NCI-H2196 treated with DMSO at 0.1 percent for 48 hours (cell line): ENCODE measurements around the gene HOXB8.

Experiments
- DNase-seq: peaks from one replicate; lab custom pipeline; 2025; ENCODE audit not compliant: unreplicated experiment; lab: John Stamatoyannopoulos, UW

Gene HOXB8

DNA sequence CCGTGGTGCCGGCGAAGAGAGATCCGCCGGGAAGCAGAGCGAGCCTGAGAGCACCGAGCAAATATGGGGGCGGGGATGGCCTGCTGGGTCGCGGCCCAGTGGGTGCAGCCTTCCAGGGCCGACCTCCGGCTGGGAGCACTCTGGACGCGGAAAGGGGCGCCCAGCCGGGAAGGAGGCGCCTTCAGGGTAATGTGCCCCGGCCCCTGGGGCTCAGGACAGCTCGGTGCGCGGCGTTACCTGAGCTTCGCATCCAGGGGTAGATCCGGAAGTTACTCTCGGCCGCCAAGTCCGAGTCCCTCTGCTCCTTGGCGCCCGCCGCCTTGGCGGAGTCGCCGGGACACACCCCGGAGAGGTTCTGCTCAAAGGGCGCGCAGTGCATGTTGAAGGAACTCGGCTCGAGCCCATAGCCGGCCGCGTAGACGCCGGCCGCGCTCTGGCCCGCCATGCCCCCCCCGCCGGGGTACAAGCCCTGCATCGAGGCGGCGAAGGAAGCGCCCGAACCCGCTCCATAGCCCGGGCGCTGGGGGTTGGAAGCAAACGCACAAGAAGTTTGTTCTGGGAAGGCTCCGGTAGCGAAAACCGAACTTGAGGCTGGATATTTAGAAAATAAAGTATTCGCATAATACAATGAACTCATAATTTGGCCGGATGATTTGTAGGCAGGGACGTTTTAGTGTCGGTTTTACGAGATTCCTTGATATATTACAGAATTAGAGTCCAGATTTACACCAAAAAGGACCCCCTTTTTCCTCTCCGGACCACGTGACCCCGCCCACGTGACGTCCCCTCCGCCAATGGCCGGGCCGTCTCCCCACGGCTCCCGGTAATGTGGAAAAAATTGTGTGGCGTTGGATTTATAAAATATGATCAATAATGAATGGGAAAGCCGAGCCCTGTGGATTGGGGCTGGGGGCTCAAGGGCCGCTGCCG, 4.5 kb downstream of the HOXB8 start, which contains the start of gene HOXB7:
TSS of gene HOXB7 (minus strand) at position 736 of the 930 bp plus-strand sequence. CDS start at position 637, 99 bp downstream.
- peak; percentile 33 for DNase-seq

DNA sequence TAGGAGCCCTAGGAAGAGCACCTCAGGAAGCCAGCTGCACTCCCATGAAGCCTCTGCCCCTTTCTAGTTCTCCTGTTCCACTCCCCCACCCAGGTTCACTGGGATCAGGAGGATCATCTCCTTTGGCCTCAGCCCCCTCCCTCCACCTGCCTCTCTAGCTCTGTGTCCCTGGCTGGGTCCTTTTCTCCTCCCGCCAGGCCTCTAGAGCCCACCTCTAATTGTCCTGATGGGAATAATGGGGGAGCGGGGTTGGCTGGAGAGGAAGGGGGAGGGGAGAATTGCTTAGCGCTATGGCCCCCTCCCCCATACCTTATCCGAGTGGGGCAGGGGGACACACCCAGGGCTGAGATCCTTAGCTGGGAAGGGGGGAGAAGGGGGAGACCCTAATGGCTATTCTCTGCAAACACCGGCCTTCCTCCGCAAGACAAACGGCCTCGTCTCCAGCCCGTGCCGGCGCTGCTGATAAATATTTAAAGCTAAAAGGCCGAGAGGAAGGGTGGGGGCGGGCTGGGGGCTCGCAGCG, 5.3 kb downstream of the HOXB8 start:
- no peak for DNase-seq

DNA sequence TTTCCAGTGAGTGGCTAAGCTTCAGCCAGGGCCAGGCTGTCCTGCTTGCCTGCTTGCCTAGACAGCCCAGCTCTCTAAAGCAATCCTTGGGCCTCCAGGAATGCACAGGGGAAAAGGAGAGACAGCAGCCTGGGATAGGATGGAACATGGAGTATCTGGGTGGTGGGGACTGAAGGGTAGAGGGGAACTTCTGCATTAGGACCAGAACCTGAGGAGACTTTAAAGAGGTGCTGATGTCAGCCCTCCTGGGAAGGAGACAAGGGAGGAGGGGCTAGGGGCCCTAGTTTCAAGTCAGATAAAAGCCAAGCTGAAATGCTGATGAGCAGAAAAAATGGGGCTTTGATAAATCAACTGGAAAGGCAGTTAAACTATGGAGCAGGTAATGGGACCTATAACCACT, 6.1 kb downstream of the HOXB8 start:
- DNase-seq, result no peak

DNA sequence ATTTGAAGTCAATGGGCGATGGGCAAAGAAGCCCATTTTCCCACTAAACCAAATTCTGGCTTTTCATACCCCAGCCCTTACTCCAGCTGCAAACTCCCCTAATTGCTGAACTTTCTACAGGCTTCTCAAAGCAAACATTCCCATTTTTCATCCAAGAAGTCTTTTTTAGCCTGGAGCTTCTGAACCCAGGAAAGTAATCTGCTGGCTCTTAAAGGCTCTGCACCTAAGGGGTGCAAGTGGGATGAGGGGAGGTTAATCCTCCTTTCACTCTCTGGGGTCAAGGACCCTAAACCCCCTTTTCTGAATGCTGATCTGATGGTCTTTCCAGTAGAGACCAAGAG, 6.6 kb downstream of the HOXB8 start:
- no peak for DNase-seq

DNA sequence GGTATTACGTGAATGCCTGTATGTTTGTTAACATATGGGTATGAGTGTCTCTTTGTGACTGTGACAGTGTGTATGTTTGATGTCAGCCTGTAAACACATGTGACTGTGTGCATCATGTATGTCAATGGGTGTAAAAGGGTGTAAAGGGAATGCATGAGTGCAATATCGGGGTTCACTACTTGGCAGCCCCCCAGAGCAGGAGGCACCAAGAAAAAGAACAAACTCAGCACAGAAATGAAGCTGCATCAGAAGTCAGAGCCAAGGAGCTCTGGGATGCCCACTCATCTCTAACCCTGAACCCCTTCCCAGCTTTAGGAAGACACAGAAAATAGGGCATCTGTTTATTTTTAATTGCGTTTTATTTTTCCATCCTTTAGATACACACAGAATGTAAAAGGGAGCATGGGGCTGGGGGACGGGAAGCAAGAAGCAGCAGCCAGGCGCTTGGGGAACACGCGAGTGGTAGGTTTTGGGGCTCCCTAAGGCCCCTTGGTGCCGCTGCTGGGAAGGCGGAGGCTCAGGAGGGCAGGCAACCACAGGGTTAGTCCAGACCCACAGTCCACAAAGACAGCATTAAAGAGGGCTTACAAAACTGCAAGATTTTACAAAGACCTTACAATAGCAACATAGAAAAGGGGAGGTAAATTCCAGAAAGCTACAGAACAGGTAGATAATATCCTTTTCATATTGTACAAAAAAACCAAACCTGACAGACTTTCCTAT, 8.0 kb downstream of the HOXB8 start:
- no peak for DNase-seq

DNA sequence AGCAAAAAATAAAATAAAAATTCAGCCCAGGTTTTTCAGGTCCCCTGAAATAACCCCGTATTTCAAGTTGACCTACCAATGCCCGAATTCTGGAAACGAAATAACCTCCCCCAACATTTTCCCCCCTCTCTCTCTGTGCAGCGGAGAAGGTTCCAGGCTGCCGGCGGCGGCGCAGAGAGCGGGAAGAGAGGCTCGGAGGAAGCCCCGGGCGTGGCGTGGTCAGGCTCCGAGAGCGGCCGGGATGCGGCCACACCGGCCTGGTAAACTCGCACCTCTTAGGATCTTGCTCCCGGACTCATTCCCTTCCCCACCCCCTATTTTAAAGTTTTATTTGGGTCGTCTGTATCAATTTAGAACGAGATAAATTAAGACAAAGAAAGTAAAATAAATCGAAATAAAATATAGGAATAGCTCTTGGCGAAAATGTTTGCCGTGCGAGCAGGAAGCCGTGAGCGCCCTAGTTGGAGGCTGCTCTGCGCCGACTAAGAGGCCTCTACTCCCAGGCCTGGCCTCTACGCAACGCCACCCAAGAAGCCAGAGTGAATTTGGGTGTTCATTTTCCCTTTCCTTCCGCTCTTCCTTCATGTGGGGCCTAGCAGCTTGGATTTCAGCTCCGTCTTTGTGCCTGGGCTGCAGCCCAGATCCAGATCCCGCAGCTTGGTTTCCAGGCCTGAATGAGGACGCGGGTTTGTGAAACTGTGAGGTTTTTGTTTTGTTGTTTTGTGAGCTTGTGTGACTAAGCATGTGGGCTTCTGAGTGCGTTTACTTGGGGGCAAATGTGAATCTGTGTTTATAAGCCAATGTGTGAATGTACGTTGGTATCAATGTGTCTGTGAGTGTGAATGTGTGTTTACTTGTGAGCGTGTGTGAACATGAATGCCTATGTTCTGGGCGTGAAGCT, 8.9 kb downstream of the HOXB8 start:
- no peak for DNase-seq

DNA sequence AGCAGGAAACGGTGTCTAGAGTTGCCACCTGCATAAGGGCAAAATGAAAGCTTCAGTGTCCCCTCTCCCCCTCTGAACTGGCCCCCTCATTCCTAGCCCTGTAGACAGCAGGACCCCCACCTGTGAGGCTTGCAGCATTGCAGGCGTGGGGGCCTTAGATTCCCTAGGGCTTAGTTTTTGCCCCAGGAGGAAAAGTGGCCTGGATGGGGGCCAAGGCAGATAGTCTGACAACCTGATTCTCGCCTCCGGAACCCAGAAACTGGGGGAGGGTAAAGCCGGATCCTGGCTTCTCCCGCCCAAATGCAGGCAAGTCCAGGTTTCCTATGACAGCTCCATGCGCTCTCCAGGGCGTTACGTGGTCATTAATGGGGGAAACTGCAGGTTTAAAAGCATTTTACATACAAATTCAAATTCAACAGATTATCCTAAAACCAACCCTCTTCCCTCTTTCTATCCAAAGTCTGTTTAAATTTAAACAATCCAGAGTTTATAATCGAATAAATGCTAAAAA, 9.6 kb downstream of the HOXB8 start:
- DNase-seq, result no peak

DNA sequence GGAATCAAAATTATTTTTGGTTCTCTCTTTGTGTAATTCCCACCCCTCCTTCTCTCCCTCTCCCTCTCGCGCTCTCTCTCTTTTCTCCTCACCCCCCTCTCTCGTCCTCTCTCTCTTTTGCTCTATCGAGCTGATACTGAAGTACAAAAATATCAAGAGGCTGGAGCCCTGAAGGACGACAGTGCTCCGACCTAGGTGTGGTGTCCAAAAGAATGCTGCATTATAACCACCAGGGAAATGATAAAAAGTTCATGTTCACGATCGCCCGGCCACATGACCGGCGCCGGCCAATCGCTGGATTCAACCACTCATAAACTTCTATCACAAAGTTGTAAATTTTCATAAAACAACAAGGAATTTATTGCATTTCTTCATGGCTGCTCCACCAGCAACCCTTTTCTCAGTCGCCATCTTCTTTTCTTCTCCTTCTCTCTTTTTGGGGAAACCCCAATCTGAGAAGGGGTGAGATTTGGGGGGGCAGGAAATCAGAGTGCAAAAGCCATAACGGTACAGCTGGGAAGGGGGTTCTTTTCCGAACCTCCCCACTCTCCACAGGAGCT, 10.2 kb downstream of the HOXB8 start, which contains the start of gene HOXB6:
TSS of gene HOXB6 (minus strand) at position 217 of the 560 bp plus-strand sequence. CDS start 6,836 bp downstream, outside the sequence.
- no peak for DNase-seq

DNA sequence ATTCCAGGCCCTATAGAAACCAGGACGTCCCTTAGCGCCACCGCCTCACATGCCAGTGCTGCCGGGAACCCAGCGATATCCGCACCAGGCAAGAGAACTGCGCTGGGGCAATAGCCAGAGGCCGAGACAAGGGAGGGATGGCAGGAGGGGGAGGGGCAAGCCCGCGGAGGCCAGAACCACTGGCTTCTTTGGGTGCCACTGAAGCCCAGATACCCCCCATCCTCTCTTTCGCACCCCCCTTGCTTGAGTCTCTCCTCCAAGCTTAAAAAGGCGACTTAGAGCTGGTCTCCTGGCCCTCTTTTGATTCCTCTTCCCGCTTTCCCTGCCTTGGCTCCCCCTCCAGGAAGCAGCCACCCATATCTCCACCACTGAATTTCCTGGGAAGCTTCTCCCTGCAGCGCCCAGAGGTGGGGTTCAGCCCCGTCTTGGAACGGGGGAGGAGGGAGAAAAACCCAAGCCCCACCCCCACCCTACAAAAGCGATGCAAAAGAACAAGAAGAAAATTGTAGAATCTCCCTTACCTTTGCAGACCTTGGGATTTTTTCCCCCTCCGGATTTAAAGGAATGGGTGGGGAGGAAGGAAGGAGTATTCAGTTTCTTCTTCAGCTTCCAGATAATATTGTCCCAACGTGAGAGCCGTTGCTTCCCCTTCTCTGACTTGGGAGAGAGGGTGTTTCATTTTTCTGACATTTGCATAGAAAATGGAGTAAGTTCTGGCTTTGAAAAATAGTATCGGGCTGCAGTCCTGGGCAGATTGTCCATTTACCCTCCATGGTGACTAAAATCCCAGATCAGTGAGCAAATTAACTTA, 10.9 kb downstream of the HOXB8 start:
- no peak for DNase-seq

DNA sequence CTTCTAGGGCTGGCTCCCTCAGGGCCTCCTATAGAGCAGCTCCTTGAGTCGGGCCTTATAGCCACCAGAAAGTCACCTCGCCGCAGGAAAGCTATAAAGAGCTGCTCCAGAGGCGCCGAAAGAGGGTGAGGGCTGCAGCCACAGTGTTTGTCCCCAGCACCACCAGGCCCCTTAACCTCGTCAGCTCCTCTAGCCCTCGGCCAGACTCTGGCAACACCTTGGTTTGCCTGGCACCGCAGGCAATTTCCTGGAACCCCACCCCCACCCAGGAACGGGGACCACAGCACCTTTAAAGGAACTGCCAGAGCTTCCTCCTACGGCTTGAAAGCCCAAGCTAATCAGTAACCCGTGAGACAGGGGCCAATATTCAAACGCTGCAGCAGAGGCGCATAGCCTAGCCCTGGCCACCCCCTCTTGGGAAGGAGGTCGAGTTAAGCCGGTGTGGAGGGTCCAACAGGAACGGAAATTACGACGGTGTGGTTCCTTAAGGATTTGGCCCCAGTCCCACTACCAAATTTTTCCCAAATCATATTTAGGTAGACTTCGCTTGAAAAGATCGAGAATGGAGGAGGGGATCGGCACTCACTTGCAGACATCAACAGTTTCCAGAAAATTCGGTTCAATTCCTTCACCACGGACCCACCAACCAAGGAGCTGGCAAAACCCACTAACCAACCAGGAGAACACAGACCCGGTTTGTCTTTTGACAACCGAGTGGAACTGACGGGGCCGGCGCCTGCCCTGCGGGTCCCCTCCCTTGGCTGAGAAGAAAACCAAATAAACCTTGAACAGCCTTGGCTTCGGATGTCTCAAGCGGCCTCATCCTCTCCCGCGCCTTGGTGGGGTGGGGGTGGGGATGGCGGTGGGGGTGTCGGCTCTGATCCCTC, 13.3 kb downstream of the HOXB8 start:
- no peak for DNase-seq

DNA sequence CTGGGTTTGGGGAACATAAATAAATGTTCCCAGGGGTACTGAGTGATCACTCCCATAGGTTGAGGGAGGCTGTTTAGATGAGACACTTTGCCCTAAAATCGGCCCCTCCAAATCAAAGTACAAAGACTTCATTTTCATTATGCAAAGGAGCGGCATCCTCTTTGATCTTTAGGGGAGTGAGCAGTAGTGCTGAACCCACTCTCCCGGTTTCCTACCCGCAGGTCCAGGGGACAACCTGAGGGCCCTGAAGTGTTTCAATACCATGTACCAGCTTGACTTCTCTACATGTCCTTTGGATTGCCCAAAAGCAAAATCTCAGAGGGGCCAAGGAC, 13.9 kb downstream of the HOXB8 start:
- DNase-seq, result no peak

DNA sequence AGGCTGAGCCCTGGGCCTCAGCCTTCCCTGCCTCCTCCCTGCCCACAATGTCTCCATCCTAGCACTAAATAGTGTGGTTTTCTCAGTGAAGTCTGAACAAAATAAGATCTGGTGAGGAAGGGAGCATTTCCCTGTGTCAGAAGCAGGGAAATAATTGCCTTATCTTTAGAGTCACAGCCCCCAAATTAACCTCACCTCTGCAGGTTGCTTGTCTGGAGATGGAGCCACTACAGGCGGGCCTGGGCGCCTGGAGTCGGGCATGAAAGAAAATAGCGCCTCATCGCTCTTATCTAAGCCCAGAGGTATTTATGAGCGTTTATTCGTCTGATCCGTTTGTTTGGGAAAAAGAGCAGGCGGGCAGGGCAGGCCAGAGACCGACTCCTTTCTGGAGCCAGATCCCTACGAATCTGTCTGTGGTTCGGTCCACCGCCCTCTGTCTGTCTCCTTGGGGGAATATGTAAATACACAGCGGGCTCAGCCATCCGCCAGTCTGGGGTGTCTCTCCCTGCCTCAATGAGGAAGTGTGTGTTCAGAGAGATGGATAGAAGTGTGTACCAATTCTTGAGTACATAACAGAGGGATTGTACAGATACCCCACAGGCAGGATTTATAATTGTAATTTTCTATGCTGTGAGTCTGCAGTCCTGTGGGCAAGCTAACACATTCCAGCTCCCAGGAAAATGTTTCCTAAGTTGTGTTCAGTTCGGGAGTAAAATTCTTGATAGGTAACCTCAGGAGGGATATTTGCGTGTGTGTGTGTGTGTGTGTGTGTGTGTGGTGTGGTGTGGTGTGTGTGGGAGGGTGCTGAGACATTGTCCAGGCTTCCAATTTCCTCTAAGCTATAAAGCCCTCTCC, 14.6 kb downstream of the HOXB8 start:
- DNase-seq, result no peak

DNA sequence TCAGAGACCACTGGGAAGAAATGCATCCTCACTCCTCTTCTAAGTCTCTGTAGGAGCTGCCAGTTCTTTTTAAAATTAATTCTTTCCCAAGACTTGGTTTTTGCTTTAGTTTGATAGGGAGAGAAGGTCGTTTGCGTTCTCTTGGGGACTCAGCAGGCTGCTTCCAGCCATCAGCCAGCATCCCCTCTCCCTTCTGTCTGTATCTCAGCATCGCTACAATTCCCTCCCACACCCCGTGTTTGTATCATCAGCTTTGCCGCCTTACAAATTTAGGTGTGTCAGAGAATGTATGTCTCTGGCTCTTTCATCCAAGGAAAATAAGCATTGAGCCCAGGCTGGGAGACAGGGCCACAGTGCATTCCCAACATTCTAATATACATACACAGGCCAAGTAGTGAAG, 15.7 kb downstream of the HOXB8 start:
- DNase-seq, result no peak

DNA sequence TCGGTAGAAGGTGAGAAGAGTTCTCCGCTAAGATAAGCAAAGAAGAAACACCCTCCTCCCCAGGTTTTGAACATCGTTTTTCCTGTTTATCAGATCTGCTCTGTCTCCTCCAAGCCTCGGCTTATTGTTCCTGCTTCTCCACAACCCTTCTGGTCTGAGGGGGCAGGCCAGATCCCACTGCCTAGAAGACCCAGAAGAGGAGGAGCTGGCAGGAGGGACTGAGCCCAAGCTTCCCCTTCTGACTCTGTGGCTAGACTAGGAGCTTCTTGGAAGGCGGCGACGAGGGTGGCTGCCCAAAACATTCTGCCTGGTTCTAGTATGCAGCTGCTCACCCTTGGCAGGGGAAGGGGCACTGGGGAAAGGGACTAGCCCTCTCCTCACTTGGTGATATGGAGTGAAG, 16.4 kb downstream of the HOXB8 start:
- no peak for DNase-seq

DNA sequence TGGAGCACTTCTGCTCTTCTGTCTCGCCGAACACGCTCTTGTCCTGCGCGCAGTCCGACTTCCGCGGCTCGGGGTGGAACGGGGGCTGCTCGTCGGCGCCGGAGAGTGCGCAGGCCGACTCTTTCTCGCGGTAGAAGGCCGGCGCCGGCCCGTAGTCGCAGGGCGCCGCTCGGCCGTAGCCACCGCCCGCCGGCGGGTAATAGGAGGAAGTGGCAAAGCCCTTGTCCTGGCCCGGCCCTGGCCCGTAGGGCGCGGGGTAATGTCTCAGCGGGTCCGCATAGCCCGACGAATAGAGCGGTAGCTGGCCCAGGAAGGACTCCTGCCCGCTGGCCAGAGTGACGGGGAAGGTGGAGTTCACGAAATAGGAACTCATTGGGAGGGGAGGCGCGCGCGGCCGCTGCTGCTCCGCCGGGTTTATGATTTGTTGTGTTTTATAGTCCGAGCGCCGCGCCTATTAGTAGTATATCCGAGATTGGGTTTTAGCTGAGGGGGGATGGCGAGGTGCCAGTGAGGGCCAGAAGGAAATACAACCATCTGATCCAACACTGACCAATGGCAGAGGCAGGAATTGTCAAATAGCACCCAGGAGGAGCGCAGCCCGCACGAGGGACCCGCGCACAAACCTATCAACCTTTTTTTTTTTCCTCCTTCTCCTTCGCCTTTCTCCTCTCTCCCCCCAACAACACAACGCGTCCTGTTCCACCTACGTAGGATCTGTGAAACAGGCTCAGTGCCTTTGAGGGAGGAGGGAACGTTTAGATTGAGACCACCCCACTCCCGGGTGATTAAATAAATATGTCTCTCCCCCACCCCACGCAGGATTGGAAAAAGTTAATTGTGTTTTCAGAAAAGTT, 17.1 kb downstream of the HOXB8 start:
- peak; percentile 67 for DNase-seq

DNA sequence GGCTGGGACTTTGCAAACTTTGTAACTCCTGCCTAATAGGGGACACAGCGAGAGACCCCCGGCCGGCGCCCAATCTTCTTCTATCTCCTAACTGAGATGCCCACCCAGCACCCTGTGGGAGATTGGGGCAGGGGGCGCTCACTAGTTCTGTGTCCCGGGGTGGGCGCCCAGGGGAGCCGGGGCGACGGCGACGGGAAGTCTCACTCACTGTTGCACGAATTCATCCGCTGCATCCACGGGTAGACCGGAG, 17.6 kb downstream of the HOXB8 start:
- DNase-seq, result no peak
